ENCODE measurements around the gene PRSS22. TPM values are rescaled to one million over a fixed set of nuclear protein-coding genes. Genes with fewer than 3 reads are reported as not detected.

Gene PRSS22
- polyA plus RNA-seq, 1 donor from 2014 or later = not detected

- H3K9ac ChIP-seq (ENCODE audit: low read length) = no peak overlapping the region
- H3F3A ChIP-seq (ENCODE audit: insufficient read depth, low read length, poor library complexity, severe bottlenecking) = no peaks in the 10 kb centered on the region
- H3K4me2 ChIP-seq (ENCODE audit: low read length) = no peak overlapping the region
- no peaks in the 10 kb centered on the region for H4K20me1 ChIP-seq (ENCODE audit: insufficient read depth)
- TF ChIP-seq SMC3 (conservative IDR thresholded peaks at IDR 0.05; ENCODE audit: poor library complexity) = no peak
- no peak for TF ChIP-seq RAD21 (conservative IDR thresholded peaks at IDR 0.05)
- no peak for TF ChIP-seq POLR2AphosphoS5 (IDR thresholded peaks at IDR 0.05)
- no peak overlapping the region for H2AFZ ChIP-seq (ENCODE audit: low read depth, low read length)
- H3K4me3 ChIP-seq (ENCODE audit: low read length) = no peak overlapping the region
- peaks cover 35% of the 10 kb centered on the region for H3K27me3 ChIP-seq (ENCODE audit: insufficient read depth, low read depth, low read length)
- H3K79me2 ChIP-seq (replicated peaks; ENCODE audit: insufficient read depth, low read length) = no peaks in the 10 kb centered on the region
- H3K9me3 ChIP-seq (ENCODE audit: low read length) = no peaks in the 10 kb centered on the region
- no peaks in the 10 kb centered on the region for H3K9me2 ChIP-seq (ENCODE audit: insufficient read depth, low read length)
- no peaks in the 10 kb centered on the region for H3K36me3 ChIP-seq (ENCODE audit: insufficient read depth, low read length)
- no peak overlapping the region for H3K27ac ChIP-seq (ENCODE audit: low read length)
Observed at GRCh38 chr16:2855536-2855935, 2.4 kb downstream of the PRSS22 start.

GRCh38 chr16:2854700-2855309, 3.2 kb downstream of the PRSS22 start:
- H3K27ac ChIP-seq (ENCODE audit: low read length) = no peak overlapping the region
- no peaks in the 10 kb centered on the region for H3K9me2 ChIP-seq (ENCODE audit: insufficient read depth, low read length)
- no peaks in the 10 kb centered on the region for H3K9me3 ChIP-seq (ENCODE audit: low read length)
- H3K4me3 ChIP-seq (ENCODE audit: low read length) = no peak overlapping the region
- TF ChIP-seq CTCF (IDR thresholded peaks at IDR 0.05; ENCODE audit: poor library complexity, severe bottlenecking) = no peak
- no peak for TF ChIP-seq POLR2AphosphoS5 (IDR thresholded peaks at IDR 0.05)
- no peak for TF ChIP-seq REST (IDR thresholded peaks at IDR 0.05; ENCODE audit: borderline replicate concordance)
- TF ChIP-seq EP300 (conservative IDR thresholded peaks at IDR 0.05; ENCODE audit: poor library complexity, severe bottlenecking) = no peak
- TF ChIP-seq SMC3 (conservative IDR thresholded peaks at IDR 0.05; ENCODE audit: poor library complexity) = no peak
- TF ChIP-seq TAF1 (IDR thresholded peaks at IDR 0.05; ENCODE audit: low read depth) = no peak
- no peak for TF ChIP-seq EZH2 (IDR thresholded peaks at IDR 0.05; ENCODE audit: borderline replicate concordance, insufficient read depth, low read length, poor library complexity, severe bottlenecking)
- TF ChIP-seq RAD21 (conservative IDR thresholded peaks at IDR 0.05) = no peak
- no peak for TF ChIP-seq MXI1 (conservative IDR thresholded peaks at IDR 0.05; ENCODE audit: poor library complexity, severe bottlenecking)
- no peak overlapping the region for H3K9ac ChIP-seq (ENCODE audit: low read length)
- no peaks in the 10 kb centered on the region for H4K20me1 ChIP-seq (ENCODE audit: insufficient read depth)
- no peaks in the 10 kb centered on the region for H3F3A ChIP-seq (ENCODE audit: insufficient read depth, low read length, poor library complexity, severe bottlenecking)
- H3K27me3 ChIP-seq (ENCODE audit: insufficient read depth, low read depth, low read length) = peaks cover 28% of the 10 kb centered on the region
- no peak overlapping the region for H3K4me2 ChIP-seq (ENCODE audit: low read length)
- H2AFZ ChIP-seq (ENCODE audit: low read depth, low read length) = no peak overlapping the region
- H3K79me2 ChIP-seq (replicated peaks; ENCODE audit: insufficient read depth, low read length) = no peaks in the 10 kb centered on the region
- no peaks in the 10 kb centered on the region for H3K36me3 ChIP-seq (ENCODE audit: insufficient read depth, low read length)
